BJ (cell line): ENCODE measurements around the gene RTN4R. TPM values are rescaled to one million over a fixed set of nuclear protein-coding genes. Genes with fewer than 3 reads are reported as not detected.
"Not testable (repeated sequence)": the region's sequence is repeated elsewhere in the genome, so short reads cannot be mapped to it uniquely, and the experiment has no call there.

Source experiments
- CTCF ChIA-PET: fragments of 350-600 bp; formaldehyde crosslinking; extraction: SDS; loops from one replicate; lab custom pipeline; 2021; ENCODE audit warnings: antibody characterized with exemption, inconsistent platforms; lab: Yijun Ruan, JAX
- POLR2A ChIA-PET: fragments of 300-600 bp; sonication (Branson Sonifier 250); formaldehyde crosslinking; extraction: SDS; loops from one replicate; lab custom pipeline; 2021; ENCODE audit warnings: antibody characterized with exemption; lab: Charles Lee
- DNase-seq: peaks from one replicate; pipeline ENCODE4 v3.0.0-alpha.2; 2011; ENCODE audit warnings: low read depth
- H3K27me3 ChIP-seq: 2 replicates; pipeline ENCODE4 v1.6.0; 2011; ENCODE audit warnings: low read length; ENCODE audit not compliant: control insufficient read depth, insufficient read depth
- H3K36me3 ChIP-seq: 2 replicates; pipeline ENCODE4 v1.5.1; 2011; ENCODE audit warnings: low read length; ENCODE audit not compliant: control insufficient read depth, insufficient read depth
- H3K4me3 ChIP-seq: 2 replicates; pipeline ENCODE4 v1.5.1; 2011; ENCODE audit warnings: low read depth, mild to moderate bottlenecking, control low read depth, low read length
- CTCF ChIP-seq: IDR thresholded peaks from 2 replicates; pipeline ENCODE4 v1.5.1; 2011; ENCODE audit warnings: low read depth, mild to moderate bottlenecking, control low read depth, inconsistent platforms, low read length, moderate library complexity; ENCODE audit not compliant: insufficient read depth
- polyA plus RNA-seq: library from polyadenylated mRNA; depleted of rRNA; stranded (reverse); fragments of >200 nt; gene quantifications from 2 replicates; pipeline ENCODE4 v1.2.3, GENCODE V29; 2011

The RTN4R gene
- polyA plus RNA-seq, 1 experiment = 0.77 TPM

- no peak overlapping the region for H3K4me3 ChIP-seq
- no peaks in the 10 kb centered on the region; the same call in 1 of the 2 replicates for H3K27me3 ChIP-seq
- CTCF ChIA-PET = interaction anchor here (1.8 to 6.5 kb wide), 3 partner anchors 11 to 127 kb away, joined by 3 to 91 read pairs (median 19); no protein-coding TSS in a partner anchor
- POLR2A ChIA-PET = no interaction called here
- no peak for DNase-seq
- no peaks in the 10 kb centered on the region for H3K36me3 ChIP-seq
- no peak for TF ChIP-seq CTCF
Measured at GRCh38 chr22:20281891-20282290, 13.8 kb upstream of the RTN4R start.

GRCh38 chr22:20281473-20281872 lies 13.4 kb upstream of the RTN4R start:
- POLR2A ChIA-PET, DNase-seq, H3K4me3 ChIP-seq, H3K27me3 ChIP-seq, H3K36me3 ChIP-seq: not testable (repeated sequence)
- CTCF ChIA-PET = interaction anchor here (1.8 to 6.5 kb wide), 2 partner anchors 14 to 126 kb away, joined by 3 to 91 read pairs; no protein-coding TSS in a partner anchor

GRCh38 chr22:20280866-20281265 lies 12.7 kb upstream of the RTN4R start:
- Histone ChIP-seq H3K4me3 (no peak overlapping the region), H3K27me3 (no peaks in the 10 kb centered on the region; the same call in 1 of the 2 replicates), H3K36me3 (no peaks in the 10 kb centered on the region)
- ChIA-PET POLR2A (no interaction called here), CTCF (interaction anchor here (1.8 kb wide), 1 partner anchor 15 kb away, joined by 3 read pairs; no protein-coding TSS in a partner anchor)
- no peak for DNase-seq
- TF ChIP-seq CTCF = no peak

- H3K4me3 ChIP-seq, H3K36me3 ChIP-seq, POLR2A ChIA-PET, DNase-seq, CTCF ChIA-PET, H3K27me3 ChIP-seq: not testable (repeated sequence)
Measured at GRCh38 chr22:20280163-20280562, 12.0 kb upstream of the RTN4R start.

GRCh38 chr22:20279662-20280134 lies 11.6 kb upstream of the RTN4R start:
- no peak for TF ChIP-seq CTCF
- Histone ChIP-seq H3K4me3 (no peak overlapping the region), H3K27me3 (no peaks in the 10 kb centered on the region; the same call in 1 of the 2 replicates), H3K36me3 (no peaks in the 10 kb centered on the region)
- ChIA-PET POLR2A (no interaction called here), CTCF (no interaction called here)
- DNase-seq = no peak

GRCh38 chr22:20278726-20279490 lies 10.8 kb upstream of the RTN4R start:
- H3K27me3 ChIP-seq, CTCF ChIA-PET, POLR2A ChIA-PET: not testable (repeated sequence)

GRCh38 chr22:20277936-20278635 lies 10.0 kb upstream of the RTN4R start:
- H3K4me3 ChIP-seq, H3K36me3 ChIP-seq, H3K27me3 ChIP-seq, DNase-seq, CTCF ChIA-PET, POLR2A ChIA-PET: not testable (repeated sequence)

More at GRCh38 chr22:20278726-20279490, 10.8 kb upstream of the RTN4R start:
- not testable (repeated sequence) for DNase-seq, H3K4me3 ChIP-seq, H3K36me3 ChIP-seq
